CD14-positive monocyte (primary cell): ENCODE results near the gene PLPP6. TPM values are rescaled to one million over a fixed set of nuclear protein-coding genes. Genes with fewer than 3 reads are reported as not detected.

Experiments
- DNase-seq, 3 donors: peaks; one replicate each; pipeline ENCODE4 v3.0.0-alpha.2; 2011 to 2022
- H2AFZ ChIP-seq: 2 replicates; pipeline ENCODE4 v1.6.0; 2012; ENCODE audit warnings: mild to moderate bottlenecking, low read depth, low read length, inconsistent platforms; ENCODE audit not compliant: insufficient read depth, poor library complexity, severe bottlenecking
- H3K27ac ChIP-seq, 2 donors: 1 replicate in 1 of 2; 2 replicates in 1 of 2; pipeline ENCODE4 v1.5.1; 2012 to 2013; ENCODE audit warnings: low read length in 2 of 2, control low read depth in 1 of 2, inconsistent platforms in 1 of 2, low read depth in 1 of 2, mild to moderate bottlenecking in 1 of 2
- H3K27me3 ChIP-seq, 2 donors: one replicate each; pipeline versions ENCODE4 v1.6.0 to v1.6.1; 2011 to 2013; ENCODE audit warnings: low read length in 2 of 2; ENCODE audit not compliant: control insufficient read depth in 2 of 2, insufficient read depth in 2 of 2
- H3K36me3 ChIP-seq, 2 donors: replicated peaks in 1 of 2; 1 replicate in 1 of 2; 2 replicates in 1 of 2; pipeline versions ENCODE4 v1.5.1 to v1.6.1; 2012 to 2013; ENCODE audit warnings: low read length in 2 of 2, control low read depth in 1 of 2, inconsistent platforms in 1 of 2, mild to moderate bottlenecking in 1 of 2; ENCODE audit not compliant: insufficient read depth in 2 of 2, control insufficient read depth in 1 of 2
- H3K4me1 ChIP-seq, 2 donors: 1 replicate in 1 of 2; 2 replicates in 1 of 2; pipeline versions ENCODE4 v1.5.1 to v1.6.1; 2012 to 2013; ENCODE audit warnings: low read length in 2 of 2, control low read depth in 1 of 2, inconsistent platforms in 1 of 2, mild to moderate bottlenecking in 1 of 2, moderate library complexity in 1 of 2; ENCODE audit not compliant: insufficient read depth in 2 of 2, control insufficient read depth in 1 of 2
- H3K4me2 ChIP-seq: replicated peaks from 2 replicates; pipeline ENCODE3; 2012; ENCODE audit warnings: low read length, moderate library complexity, mild to moderate bottlenecking; ENCODE audit not compliant: poor library complexity, severe bottlenecking; ENCODE audit errors: extremely low read depth
- H3K4me3 ChIP-seq, 3 experiments: fragments of 200-600 bp in 1 of 3; sonication (generic) in 1 of 3; replicated peaks in 1 of 3; 1 replicate in 2 of 3; 2 replicates in 1 of 3; pipeline ENCODE4 v1.5.1; 2011 to 2013; ENCODE audit warnings: low read length in 3 of 3, mild to moderate bottlenecking in 3 of 3, control low read depth in 2 of 3, low read depth in 2 of 3, inconsistent platforms in 1 of 3, moderate library complexity in 1 of 3
- H3K79me2 ChIP-seq: 2 replicates; pipeline ENCODE4 v1.6.0; 2012; ENCODE audit warnings: mild to moderate bottlenecking, control low read depth, inconsistent platforms, low read length, moderate library complexity; ENCODE audit not compliant: insufficient read depth
- H3K9ac ChIP-seq: 2 replicates; pipeline ENCODE4 v1.6.0; 2017; ENCODE audit warnings: low read length, mild to moderate bottlenecking; ENCODE audit not compliant: insufficient read depth, poor library complexity, severe bottlenecking
- H3K9me3 ChIP-seq, 2 donors: replicated peaks in 1 of 2; 1 replicate in 1 of 2; 2 replicates in 1 of 2; pipeline versions ENCODE4 v1.5.1 to v1.6.1; 2012 to 2013; ENCODE audit warnings: low read length in 2 of 2, control low read depth in 1 of 2; ENCODE audit not compliant: control insufficient read depth in 1 of 2, insufficient read depth in 1 of 2
- H4K20me1 ChIP-seq: 2 replicates; pipeline ENCODE4 v1.6.0; 2012; ENCODE audit warnings: mild to moderate bottlenecking, low read length, control low read depth, moderate library complexity; ENCODE audit not compliant: insufficient read depth
- H3K27ac Mint-ChIP-seq, 7 donors: one replicate each; pipeline ENCODE4 v1.8.0; 2020; ENCODE audit warnings: mild to moderate bottlenecking in 7 of 7, mixed read lengths in 7 of 7, moderate library complexity in 6 of 7, inconsistent platforms in 2 of 7
- H3K27me3 Mint-ChIP-seq, 3 donors: one replicate each; pipeline ENCODE4 v1.8.0; 2021 to 2022; ENCODE audit warnings: low read depth in 3 of 3, mild to moderate bottlenecking in 3 of 3, mixed read lengths in 3 of 3, moderate library complexity in 3 of 3, inconsistent platforms in 1 of 3
- H3K36me3 Mint-ChIP-seq, 2 donors: one replicate each; pipeline ENCODE4 v1.8.0; 2020; ENCODE audit warnings: mixed read lengths in 2 of 2, inconsistent platforms in 1 of 2, mild to moderate bottlenecking in 1 of 2
- H3K4me1 Mint-ChIP-seq: one replicate; pipeline ENCODE4 v1.8.0; 2020; ENCODE audit warnings: mild to moderate bottlenecking, mixed read lengths
- H3K4me3 Mint-ChIP-seq, 2 donors: one replicate each; pipeline ENCODE4 v1.8.0; 2020; ENCODE audit warnings: mild to moderate bottlenecking in 2 of 2, mixed read lengths in 2 of 2, moderate library complexity in 1 of 2
- H3K9me3 Mint-ChIP-seq, 7 donors: one replicate each; pipeline ENCODE4 v1.8.0; 2020 to 2022; ENCODE audit warnings: mixed read lengths in 7 of 7, mild to moderate bottlenecking in 6 of 7, moderate library complexity in 6 of 7, inconsistent platforms in 2 of 7
- WGBS: methylation state at CpG from one replicate; pipeline ENCODE4 v1.1.5; 2013; ENCODE audit warnings: missing lambda C conversion rate; ENCODE audit not compliant: insufficient coverage; 5-methylcytosine and 5-hydroxymethylcytosine counted together
- intact Hi-C, 2 donors: fragments of 100-400 bp; cut with micrococcal nuclease; formaldehyde crosslinking; loops; one replicate each; pipeline versions ENCODE4 v1.15.0 to v1.15.1; 2023
- polyA plus RNA-seq, 3 donors: library from polyadenylated mRNA; depleted of rRNA in 1 of 3; unstranded in 2 of 3; stranded (reverse) in 1 of 3; fragments of 300-500 nt in 2 of 3; fragments of >200 nt in 1 of 3; fragmentation: Illumina TruSeq in 2 of 3; gene quantifications; 1 replicate in 2 of 3; 2 replicates in 1 of 3; pipeline ENCODE4 v1.2.3, GENCODE V29; 2012 to 2021
- TF ChIP-seq, protein P1 (sequence below): fragments of 200-600 bp; IDR thresholded peaks from one replicate; pipeline ENCODE4 v1.8.0; 2022; ENCODE audit warnings: antibody characterized with exemption, mild to moderate bottlenecking

PLPP6 gene
- polyA plus RNA-seq, 3 donors: 1.6 to 1.8 (median 1.8) TPM

DNA sequence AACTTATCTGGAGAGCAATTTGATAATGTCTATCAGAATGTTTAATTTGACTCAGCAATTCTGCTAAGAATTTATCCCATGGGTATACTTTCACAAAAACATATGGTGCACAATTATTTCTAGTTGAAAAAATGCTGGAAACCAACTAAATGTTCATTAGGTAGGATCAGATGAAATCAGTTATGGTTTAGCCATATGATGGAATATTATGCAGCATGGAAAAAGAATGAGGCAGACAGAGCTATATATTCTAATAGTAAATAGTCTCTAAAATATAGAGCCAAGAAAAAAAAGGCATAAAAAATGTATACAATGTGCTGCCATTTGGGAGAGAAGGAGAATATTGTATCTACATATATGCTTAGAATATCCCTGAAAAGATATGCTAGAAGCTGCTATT, 7.8 kb downstream of the PLPP6 start:
- Mint-ChIP-seq H3K27ac (no peak overlapping the region), H3K36me3 (no peaks in the 10 kb centered on the region), H3K4me1 (peaks cover 21% of the 10 kb centered on the region), H3K27me3 (peaks cover 25 to 37% (median 28%) of the 10 kb centered on the region in 3 donors), H3K9me3 (no peaks in the 10 kb centered on the region), H3K4me3 (no peak overlapping the region)
- H3K27me3 ChIP-seq: peaks cover 14% of the 10 kb centered on the region in 2 donors
- intact Hi-C loops: loop anchor here in 1 of 2 donors (10.0 kb wide), 3 partner anchors 75 to 315 kb away; partner anchors contain the start of genes AK3, JAK2 and RCL1
- H3K4me1 ChIP-seq: peaks cover 5 to 12% of the 10 kb centered on the region in 2 donors
- H3K9me3 ChIP-seq: no peaks in the 10 kb centered on the region
- TF ChIP-seq, protein P1, sequence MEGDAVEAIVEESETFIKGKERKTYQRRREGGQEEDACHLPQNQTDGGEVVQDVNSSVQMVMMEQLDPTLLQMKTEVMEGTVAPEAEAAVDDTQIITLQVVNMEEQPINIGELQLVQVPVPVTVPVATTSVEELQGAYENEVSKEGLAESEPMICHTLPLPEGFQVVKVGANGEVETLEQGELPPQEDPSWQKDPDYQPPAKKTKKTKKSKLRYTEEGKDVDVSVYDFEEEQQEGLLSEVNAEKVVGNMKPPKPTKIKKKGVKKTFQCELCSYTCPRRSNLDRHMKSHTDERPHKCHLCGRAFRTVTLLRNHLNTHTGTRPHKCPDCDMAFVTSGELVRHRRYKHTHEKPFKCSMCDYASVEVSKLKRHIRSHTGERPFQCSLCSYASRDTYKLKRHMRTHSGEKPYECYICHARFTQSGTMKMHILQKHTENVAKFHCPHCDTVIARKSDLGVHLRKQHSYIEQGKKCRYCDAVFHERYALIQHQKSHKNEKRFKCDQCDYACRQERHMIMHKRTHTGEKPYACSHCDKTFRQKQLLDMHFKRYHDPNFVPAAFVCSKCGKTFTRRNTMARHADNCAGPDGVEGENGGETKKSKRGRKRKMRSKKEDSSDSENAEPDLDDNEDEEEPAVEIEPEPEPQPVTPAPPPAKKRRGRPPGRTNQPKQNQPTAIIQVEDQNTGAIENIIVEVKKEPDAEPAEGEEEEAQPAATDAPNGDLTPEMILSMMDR: no peak
- H3K9ac ChIP-seq: no peak overlapping the region
- H4K20me1 ChIP-seq: no peaks in the 10 kb centered on the region
- no peak overlapping the region for H2AFZ ChIP-seq
- H3K4me2 ChIP-seq: no peak overlapping the region
- no peaks in the 10 kb centered on the region for H3K79me2 ChIP-seq
- no peak overlapping the region for H3K27ac ChIP-seq
- H3K4me3 ChIP-seq: no peak overlapping the region
- H3K36me3 ChIP-seq: no peaks in the 10 kb centered on the region
- no peak for DNase-seq

DNA sequence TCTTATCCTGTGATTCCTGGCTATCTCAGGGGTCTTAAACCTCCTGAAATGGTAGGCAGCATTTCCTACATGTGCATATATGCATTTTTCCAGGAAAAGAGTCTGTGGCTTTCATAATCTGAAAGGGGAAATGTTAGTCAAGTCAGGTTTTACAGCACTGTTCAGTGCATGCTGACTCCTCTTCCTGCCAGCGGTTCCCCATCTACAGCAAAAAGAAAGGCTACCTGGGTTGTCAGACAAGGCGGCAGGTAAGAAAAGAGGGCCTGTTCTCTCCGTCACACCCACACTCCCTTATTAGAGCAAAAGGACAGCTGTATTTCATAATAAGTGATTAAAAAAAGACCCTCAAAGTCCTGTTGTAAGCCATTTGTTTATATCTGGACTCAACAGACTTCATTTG, 8.5 kb downstream of the PLPP6 start:
- Histone ChIP-seq H2AFZ (no peak overlapping the region), H4K20me1 (no peaks in the 10 kb centered on the region), H3K27ac (no peak overlapping the region), H3K9ac (no peak overlapping the region), H3K27me3 (peaks cover 14% of the 10 kb centered on the region in 2 donors), H3K4me3 (no peak overlapping the region), H3K79me2 (no peaks in the 10 kb centered on the region), H3K4me1 (peaks cover 5 to 12% of the 10 kb centered on the region in 2 donors), H3K36me3 (no peaks in the 10 kb centered on the region), H3K9me3 (no peaks in the 10 kb centered on the region), H3K4me2 (no peak overlapping the region)
- no peak for DNase-seq
- Mint-ChIP-seq H3K27ac (no peak overlapping the region), H3K4me1 (peaks cover 14% of the 10 kb centered on the region), H3K4me3 (no peak overlapping the region), H3K27me3 (peaks cover 24 to 36% (median 27%) of the 10 kb centered on the region in 3 donors), H3K36me3 (no peaks in the 10 kb centered on the region), H3K9me3 (no peaks in the 10 kb centered on the region)
- intact Hi-C loops: loop anchor here in 1 of 2 donors (10.0 kb wide), 3 partner anchors 74 to 314 kb away; partner anchors contain the start of genes AK3, JAK2 and RCL1
- no CpG with 5 or more reads among the region's 3 CpGs for WGBS
- TF ChIP-seq, protein P1: no peak
